COR-L47 (cell line): Measurements from ENCODE around the gene GRIK4.

Experiments used
- DNase-seq: peaks from one replicate; lab custom pipeline; 2025; lab: John Stamatoyannopoulos, UW

Gene GRIK4

DNA sequence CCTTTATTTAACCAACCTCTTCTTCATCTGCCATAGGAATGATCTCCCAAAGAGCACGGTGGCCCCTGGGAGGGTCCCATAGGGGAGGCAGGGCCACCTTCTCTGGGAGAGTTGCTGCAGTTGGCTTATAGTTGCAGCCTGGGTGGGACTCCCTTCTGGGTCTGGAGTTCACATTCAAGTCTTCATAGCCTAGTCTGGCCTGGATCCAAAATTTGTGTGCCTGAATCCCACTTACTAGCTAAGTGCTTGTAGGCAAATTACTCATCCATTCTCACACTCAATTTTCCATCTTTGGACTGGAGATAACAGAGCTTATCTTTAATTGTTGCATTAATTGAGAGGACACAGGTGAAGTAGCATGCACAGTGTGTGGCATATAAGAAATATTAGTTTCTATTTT, 163.6 kb downstream of the GRIK4 start:
- no peak for DNase-seq

DNA sequence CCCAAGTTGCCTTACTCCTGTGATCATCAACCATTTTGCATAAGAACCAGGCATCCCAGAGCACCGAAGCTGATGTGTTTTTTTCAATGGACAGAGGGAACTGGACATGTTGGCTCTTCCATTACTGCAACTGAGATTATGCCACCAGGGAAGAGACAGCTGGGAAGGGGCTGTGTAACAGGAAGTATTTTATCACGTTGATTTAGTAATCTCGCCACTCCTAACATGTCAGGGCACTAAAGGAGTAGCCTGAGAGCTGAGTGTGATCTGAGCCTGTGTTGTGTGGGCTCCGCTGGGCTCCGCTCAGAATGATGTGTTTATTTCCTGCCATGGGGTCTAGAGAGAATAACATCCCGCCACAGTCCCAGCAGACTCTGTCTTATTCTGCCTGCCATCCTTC, 165.4 kb downstream of the GRIK4 start:
- no peak for DNase-seq

DNA sequence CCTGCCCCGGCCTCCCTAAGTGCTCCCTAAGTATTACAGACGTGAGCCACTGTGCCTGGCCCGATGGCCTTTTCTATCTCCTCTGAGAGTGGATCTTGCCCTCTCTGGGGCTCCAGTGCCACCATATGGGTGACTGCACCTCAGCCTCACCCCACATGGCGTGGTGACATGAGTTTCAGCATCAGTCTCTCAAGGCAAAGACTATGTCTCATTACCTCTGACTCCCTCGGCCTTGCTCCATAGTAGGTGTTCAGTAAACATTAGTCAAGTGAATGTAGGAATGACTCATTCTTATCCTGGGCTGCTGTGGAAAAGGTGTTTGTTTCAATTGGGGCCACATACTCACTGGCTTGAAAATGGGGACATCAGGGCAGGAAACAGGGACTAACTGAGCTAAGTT, 168.8 kb downstream of the GRIK4 start:
- no peak for DNase-seq

DNA sequence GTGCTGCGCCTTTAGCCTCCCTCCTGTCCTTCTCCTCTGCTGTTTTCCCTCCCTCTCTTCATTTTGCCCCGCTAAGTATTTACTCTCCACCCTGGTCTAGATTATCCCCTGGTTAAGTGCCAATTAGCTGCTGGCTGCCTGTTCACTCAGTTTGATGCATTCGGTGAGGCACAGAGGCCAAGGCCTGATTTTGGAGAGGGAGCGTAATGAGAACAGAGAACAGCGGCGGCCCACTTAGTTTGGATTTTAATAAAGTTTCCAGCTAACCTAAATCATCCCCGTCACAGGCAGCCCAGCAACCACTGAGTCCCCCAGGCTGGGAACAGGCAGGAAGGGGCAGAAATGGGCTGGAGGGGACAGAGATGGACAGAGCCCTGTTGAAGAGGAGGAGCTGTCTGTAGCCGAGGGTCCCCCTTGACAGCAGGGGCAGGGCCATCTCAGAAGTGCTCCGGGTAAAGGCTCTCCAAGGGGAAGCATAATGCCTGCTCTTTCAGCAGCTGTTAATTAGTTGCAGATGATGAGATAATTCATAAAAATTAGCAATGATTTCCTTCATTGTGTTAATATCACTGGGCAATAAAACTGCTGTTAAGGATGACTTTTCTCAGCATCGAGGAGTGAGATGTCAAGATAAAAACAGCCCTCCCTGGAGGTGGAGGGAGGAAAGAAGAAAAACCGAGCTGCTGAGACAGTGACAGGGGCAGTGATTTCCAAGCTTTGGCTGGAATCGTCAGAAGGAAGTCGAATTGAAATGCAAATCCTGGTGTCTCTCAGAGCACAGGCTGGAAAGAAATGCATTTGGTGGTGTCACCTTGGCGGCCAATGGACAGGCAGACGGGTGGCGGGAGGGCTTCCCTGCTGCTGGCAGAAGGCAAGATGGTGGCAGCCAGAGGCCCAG, 170.1 kb downstream of the GRIK4 start:
- DNase-seq, result no peak

DNA sequence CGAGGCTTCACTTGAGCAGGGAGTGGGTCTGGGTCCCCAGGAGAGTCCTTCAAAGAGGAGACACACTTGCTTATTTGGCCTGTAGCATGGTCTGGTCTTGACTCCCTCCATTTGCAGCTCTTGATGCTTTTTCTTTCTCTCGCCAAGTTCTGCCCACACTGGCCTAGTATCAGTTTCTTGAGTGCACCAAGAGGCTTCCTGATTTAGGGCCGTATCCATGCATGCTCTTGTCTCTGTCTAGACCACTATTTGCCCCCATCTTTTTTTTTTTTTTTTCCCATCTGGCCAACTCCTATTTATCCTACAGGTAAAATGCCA, 170.7 kb downstream of the GRIK4 start:
- DNase-seq, result no peak

DNA sequence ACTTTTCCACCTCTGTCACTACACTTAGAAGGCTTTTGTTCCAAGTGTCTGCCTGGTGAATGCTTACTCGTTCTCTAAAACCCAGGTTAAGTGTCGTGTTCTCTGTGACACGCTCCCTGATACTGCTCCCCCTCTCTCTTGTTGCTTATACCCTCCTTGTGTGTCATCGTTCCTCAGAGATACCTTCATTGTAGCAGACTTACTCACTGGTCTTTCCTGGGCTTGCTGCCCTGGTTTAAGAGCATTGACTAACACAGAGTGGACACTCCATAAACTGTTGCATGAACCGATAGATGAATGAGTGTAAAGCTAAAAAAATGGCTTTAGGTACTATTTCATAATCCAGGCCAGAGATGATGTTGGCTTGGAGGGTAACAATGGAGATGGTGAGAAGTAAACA, 171.3 kb downstream of the GRIK4 start:
- DNase-seq, result no peak

DNA sequence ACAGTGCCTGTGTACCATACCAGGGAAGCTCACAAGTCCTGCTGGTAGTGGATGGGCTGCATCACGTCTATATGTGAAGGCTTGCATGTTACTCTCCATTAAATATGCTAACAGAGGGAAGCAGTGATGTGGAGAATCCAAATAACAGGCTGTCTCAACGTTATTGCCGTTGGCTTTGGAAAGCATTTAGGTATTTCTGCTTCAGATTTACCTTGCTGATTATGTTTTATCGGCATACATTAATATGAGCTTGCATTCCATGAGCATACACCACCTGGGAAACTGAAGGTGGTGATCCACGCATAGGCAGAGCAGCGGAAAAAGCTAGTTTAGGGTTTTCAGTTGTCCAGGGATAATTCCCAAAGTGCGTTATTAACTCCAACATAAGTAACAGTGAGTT, 175.0 kb downstream of the GRIK4 start:
- DNase-seq, result no peak

DNA sequence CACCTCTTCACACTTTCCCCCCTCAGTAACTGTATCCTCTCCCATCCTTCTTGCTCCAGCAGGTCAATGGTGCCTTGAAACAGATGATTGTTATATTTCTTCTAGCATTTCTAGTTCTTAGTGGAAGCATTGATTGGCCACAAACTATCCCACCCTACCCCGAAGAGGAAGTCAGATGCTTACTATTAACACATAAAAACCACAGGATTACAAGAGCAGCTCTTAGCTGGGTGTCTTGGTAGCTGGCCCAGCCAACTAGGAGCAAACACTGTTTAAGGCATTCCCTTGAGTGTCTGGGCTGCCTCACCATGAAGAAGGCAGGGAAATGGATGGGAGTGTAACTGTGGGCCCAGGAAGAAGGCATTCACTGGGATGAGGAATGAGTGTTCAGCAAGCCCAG, 176.6 kb downstream of the GRIK4 start:
- no peak for DNase-seq

DNA sequence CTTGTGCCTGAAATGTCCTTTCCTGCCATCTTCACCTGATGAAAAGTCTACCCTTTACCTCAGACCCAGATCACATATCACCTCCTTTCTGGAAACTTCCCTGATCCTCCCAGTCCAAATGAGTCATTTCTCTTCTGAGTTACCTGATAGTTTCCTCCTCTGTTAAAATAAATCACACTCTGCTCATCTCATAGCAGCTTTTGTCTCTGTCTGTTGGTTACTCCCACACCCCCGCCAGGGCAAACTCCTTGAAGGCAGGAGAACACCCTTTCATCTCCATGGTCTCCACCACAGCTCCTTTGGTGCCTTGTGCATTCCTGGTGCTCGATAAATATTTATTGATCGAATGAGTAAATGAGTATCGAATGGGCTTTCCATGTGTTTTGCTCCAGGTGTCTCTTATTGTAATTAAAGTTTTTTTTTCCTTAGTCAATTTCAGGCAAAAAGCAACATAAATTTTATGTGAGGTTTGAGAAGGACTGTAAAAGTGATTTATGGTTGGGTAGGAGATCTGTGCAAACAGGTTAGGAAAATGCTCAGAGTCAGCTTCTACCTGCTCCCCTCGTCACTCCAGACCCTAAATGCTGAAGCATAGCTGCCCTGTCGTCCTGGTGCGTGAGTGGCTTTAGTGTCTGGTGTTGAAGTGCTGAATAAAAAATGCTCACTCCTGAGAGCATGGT, 178.2 kb downstream of the GRIK4 start:
- no peak for DNase-seq

DNA sequence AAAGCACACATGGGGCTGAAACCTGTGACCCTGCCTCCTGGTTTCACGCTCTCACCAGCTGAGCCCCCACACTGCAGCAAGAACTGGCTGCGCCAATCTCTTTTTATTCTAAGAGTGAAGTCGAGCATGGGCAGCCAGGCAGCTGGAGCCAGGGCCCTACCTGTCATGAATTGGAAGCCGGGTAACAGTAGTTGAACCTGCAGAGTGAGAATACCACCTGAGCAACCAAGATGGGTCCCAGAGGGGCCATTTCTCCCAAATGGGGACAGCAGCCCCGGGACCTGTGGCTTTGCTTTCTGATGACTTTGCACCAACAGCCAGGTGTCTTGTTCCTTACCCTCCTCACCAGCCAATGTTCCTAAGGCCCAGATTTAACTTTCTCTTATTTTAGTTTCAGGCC, 178.9 kb downstream of the GRIK4 start:
- no peak for DNase-seq

DNA sequence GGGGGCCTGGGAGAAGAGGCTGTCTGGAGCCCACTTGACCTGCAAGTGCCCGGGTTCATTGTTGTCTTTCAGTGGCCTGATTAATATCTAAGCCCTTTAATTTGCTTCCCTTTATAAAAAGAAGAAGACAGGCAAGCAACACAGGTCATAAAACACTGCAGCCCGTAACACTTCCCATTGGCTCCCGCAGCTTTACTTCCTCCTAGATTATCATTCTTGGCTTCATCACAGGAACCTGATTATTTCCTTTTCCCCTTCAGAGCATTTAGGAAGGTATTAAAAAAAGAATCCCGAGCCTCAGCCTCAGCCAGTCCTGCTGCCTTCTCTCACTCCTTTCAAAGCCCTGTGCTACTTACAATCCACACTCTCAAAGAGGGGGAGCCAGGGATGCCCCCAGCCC, 183.2 kb downstream of the GRIK4 start:
- DNase-seq, result no peak

DNA sequence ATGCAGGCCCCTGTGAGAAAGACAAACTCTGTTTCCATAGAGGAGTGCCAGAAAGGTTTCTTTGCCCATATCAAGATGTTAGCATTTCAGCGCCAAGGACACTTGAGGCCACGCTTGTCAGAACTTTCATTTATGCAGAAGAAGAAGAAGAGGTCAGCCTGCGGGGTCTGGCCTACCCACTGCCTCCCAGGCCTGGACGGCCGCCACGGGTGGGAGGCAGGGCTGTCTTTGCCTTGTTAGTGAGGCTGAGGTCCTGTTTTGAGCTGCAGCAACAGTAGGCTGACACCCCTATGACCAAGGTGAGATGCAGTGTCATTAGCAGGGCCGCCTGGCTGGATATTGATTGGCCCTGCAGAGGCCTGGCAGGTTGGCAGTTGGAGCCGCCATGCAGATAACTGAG, 183.9 kb downstream of the GRIK4 start:
- no peak for DNase-seq

DNA sequence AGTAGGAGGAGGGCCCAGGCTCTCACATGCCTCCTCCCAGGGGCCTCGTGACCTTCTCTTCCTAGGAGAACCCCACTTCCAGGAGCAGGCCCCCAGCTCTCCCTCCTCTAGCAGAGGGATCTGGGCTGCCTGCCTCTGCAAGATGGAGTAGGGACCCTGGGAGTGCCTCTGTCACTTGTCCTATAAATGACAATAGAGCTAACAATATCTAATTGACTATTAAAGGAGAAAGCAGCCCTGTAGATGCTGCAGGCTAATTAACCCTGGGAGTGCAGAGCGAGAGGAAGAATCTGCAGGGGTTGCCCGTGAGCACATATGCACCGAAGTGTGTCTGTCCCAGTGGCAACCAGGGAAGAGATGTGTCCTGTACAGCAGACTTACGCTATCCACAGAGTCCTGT, 184.4 kb downstream of the GRIK4 start:
- no peak for DNase-seq

DNA sequence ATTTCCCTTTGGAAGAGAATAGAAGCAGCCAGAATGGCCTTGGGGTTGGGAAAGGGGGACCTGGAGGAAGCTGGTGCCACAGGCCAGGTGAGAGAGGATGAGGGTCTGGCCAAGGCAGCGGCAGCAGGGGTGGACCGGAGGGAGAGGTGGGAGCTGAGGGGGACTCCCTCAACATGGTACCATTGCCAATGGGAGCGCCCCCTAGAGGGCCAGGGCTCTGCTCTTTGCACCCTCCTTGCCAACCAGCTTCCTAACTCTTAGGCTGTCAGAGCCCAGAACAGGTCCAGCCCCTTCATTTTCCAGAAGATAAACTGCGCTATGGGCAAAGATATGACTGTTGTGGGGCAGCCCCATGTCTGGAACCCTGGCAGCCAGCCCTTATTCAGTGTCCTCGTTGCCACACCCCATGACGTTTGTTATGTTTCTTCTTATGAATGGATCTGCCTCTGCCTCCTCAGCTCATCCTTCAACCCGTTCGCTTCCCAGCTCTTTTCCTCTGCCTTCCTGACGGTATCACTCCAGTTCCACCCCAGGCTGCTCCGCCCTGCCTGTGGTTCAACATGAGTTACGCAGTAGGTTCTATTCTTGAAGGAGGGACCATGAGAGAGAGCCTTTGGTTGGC, 185.2 kb downstream of the GRIK4 start:
- no peak for DNase-seq

DNA sequence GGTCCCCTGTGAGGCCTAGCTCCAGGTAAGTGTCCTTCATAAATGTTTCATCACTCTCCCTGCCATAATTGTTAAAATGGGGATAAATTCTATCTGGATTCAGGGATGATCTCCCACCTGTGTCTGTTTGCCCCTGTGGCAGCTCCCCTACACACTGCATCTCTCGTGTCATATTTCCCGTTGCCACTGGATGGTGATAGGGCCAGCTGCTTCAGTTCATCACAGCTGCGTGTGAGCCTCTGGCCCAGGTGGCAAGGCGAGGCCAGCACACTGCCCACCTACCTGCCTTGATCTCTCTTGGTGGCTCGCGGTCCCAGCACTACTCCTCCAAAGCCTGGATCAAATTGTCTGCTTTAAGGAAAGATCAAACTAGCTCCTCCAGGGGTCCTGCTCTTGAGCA, 187.4 kb downstream of the GRIK4 start:
- DNase-seq, result no peak

DNA sequence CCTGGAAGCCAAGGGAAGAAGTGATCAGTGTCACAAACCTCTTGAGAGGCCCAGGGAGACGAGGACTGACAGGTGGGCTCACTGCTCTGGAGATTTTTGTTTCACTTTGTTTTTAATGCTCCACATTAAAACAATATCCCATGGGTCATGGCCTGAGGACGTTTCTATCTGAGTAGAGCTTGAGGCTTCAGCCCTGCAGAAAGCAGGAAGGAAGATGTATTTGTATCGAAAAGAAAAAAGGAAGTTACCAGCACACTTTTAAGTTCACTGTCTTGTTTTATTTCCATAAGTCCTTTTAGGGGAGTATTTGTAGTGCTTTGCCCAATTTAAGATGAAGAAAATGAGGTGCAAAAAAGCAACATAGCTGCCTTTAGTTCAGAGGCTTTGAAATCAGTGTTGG, 191.1 kb downstream of the GRIK4 start:
- no peak for DNase-seq

DNA sequence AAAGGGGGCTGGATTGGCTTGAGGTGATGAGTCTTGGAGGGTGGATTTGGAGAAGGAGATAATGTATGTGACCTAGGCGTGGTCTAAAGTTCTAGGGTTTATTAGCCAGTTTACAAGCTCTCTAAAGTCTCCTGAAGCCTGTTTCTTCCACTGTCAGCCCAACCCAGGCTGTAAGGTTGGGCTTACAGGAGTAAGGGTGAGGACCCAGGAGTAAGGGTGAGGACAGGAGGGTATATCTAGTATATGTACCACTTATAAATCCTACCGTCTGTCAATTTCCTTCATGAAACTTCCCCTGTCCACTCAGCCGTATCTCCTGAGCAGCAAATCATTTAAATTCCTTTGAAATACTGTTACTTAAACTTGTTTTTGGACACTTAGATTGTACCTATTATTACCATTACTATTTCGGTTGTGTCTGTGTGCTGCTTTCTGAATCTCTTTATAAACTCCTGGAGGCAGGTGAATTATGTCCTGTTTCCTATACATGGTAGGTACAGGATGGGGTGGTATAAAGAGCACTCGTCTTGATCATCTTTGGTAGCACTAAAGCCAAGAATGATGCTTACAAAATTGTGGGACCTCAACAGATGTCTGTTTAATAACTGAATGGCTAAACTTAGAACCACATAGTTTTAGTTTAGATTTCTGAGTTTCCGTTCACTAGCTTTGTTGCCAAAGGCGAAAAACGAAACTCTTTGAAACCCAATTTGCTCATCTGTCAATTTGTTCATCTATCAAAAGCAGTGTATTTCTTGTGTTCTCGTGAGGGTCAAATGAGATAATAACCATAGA, 192.0 kb downstream of the GRIK4 start:
- DNase-seq, result no peak

DNA sequence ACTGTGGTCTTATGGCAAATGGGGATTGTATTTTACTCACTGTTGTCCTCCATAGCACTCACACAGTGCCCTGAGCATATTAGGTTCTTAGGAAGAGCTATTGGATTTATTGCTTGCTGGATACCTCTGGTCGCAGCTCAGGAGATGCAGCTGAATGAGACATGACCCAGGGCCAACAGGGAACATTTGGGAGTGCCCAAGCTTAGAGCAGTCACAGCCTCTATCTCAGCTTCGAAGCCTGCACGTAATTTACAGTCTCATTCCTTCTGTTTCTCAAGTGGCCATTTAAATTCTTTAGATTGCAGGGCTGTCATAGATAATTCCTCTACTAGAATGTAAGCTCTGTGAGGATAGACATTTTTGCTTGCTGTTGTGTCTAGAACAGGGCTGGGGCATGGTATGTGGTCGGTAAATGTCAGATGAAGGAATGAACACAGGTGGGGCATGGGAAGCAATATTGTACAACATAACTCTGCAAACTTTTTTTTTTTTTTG, 192.8 kb downstream of the GRIK4 start:
- no peak for DNase-seq

DNA sequence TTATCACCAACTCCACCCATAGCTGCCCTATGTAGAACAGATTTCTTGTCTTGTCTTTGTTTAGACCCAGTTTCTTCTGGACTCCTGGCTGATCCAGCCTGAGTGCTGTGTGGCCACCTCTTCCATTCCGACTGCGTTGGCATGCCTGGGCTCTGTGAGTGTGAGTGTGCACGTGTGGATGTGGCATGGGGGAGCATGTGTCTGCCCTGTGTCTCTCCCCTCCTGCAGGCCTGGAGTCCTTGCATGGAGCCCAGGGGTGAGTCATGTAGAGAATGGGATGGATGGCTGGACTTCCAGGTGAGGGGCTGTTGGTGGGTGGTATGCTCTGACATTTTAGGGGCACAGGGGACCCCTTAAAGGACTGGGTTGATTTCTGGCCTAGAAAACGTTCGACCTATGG, 194.7 kb downstream of the GRIK4 start:
- no peak for DNase-seq

DNA sequence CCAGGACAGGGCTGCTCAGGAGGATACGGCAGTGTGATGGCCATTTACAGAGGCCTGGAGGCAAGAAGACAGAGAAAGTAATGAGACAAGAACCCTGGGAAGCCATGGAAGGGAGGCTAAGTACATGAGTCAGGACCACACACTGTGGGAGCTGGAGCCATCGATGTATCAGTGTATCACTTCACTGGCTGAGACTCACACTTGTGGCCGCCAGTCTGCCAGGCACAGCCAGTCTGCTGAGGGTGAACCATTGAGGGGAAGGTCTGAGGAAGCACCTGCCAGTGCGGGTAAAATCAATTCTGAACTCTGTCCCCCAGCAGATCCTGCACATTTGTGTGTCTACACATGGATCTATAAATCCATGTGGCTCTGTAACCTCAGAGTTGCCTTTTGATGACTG, 195.6 kb downstream of the GRIK4 start:
- no peak for DNase-seq

DNA sequence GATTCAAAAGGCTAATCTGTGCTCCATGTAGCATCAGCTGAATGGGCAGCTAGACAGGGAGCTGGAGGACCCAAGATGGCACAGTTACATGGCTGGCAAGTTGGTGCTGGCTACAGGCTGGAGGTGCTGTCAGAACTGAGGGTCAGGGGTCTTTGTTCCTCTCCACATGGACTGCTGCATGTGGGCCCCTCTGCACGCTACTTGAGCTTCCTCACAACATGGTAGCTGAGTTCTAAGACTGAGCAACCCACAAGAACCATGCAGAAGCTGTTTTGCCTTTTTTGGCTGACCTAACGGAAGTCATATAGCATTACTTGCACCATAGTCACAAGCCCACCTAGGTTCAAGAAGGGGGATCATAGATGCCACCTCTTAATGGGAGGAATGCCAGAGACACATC, 196.1 kb downstream of the GRIK4 start:
- no peak for DNase-seq

DNA sequence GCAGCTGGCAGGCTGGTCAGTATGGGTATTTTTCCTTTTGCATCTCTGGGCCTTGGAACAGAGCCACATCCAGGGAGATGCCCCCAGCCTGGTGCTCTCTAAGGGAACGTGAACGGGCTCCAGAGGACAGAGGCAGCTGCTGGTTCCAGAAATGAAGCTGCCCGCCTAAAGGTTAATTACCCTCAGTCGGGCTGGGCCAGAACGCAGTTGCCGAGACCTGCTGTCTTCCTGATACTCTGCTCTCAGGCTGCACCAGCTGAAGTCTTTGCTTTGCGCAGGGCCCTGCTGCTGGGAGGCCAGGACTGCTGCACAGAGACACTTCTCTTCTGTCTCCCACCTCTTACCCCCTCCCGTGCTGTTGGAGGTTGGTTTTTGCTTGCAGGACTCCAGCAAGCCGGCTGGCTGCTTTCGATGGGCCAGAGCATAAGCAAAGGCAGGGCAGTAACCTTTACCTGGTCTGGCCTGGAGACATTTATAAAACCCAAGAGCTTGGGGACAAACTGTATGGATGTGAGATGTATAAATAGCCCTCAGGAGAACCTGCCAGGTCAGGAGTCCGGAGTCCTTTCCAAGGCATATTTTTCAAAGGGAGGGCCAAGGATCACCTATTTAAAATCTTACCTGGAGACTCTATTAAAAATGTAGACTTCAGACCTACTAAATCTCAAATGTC, 197.1 kb downstream of the GRIK4 start:
- no peak for DNase-seq
